Caco-2 (cell line): ENCODE data around the gene USHBP1. TPM values are rescaled to one million over a fixed set of nuclear protein-coding genes. Genes with fewer than 3 reads are reported as not detected.

Experiments
- BruUV-seq: library from RNA; stranded (reverse); fragments of 400-500 nt; replicated peaks from 2 replicates; lab custom pipeline; 2021; lab: Mats Ljungman, UMichigan
- CTCF ChIA-PET: fragments of 300-600 bp; sonication (Branson Sonifier 250); formaldehyde crosslinking; loops from one replicate; lab custom pipeline; 2022; ENCODE audit warnings: antibody characterized with exemption; lab: Charles Lee
- POLR2A ChIA-PET: fragments of 300-600 bp; sonication (Branson Sonifier 250); formaldehyde crosslinking; loops from one replicate; lab custom pipeline; 2022; ENCODE audit warnings: antibody characterized with exemption; lab: Charles Lee
- DNase-seq, 2 experiments: peaks; one replicate each; pipeline versions ENCODE4 v3.0.0 to v3.0.0-alpha.2; 2020 to 2022
- H3K27me3 ChIP-seq: replicated peaks from 2 replicates; pipeline ENCODE4 v1.6.0; 2011; ENCODE audit warnings: low read length; ENCODE audit not compliant: control insufficient read depth, insufficient read depth
- H3K36me3 ChIP-seq: 2 replicates; pipeline ENCODE4 v1.5.1; 2011; ENCODE audit warnings: low read length; ENCODE audit not compliant: control insufficient read depth, insufficient read depth
- H3K4me1 ChIP-seq: fragments of 250-450 bp; sonication (Bioruptor Pico); 2 replicates; pipeline ENCODE4 v1.5.1; 2020; ENCODE audit warnings: mild to moderate bottlenecking
- H3K4me3 ChIP-seq: 2 replicates; pipeline ENCODE4 v1.5.1; 2011; ENCODE audit warnings: low read depth, mild to moderate bottlenecking, control low read depth, low read length
- H3K9me3 ChIP-seq: fragments of 250-450 bp; sonication (Bioruptor Pico); 2 replicates; pipeline ENCODE4 v1.5.1; 2020; ENCODE audit warnings: mild to moderate bottlenecking, moderate library complexity
- H3K27ac Mint-ChIP-seq: one replicate; pipeline ENCODE4 v1.8.0; 2022; ENCODE audit warnings: mixed read lengths; ENCODE audit not compliant: unreplicated experiment
- H3K27me3 Mint-ChIP-seq: one replicate; pipeline ENCODE4 v1.8.0; 2022; ENCODE audit warnings: mixed read lengths; ENCODE audit not compliant: insufficient read depth, unreplicated experiment
- H3K36me3 Mint-ChIP-seq: one replicate; pipeline ENCODE4 v1.8.0; 2022; ENCODE audit warnings: mild to moderate bottlenecking, mixed read lengths; ENCODE audit not compliant: insufficient read depth, unreplicated experiment
- H3K4me1 Mint-ChIP-seq: one replicate; pipeline ENCODE4 v1.8.0; 2022; ENCODE audit warnings: low read depth, mixed read lengths; ENCODE audit not compliant: unreplicated experiment
- H3K4me3 Mint-ChIP-seq: one replicate; pipeline ENCODE4 v1.8.0; 2022; ENCODE audit warnings: mild to moderate bottlenecking, moderate library complexity, mixed read lengths; ENCODE audit not compliant: unreplicated experiment
- H3K9me3 Mint-ChIP-seq: one replicate; pipeline ENCODE4 v1.8.0; 2022; ENCODE audit warnings: mixed read lengths; ENCODE audit not compliant: unreplicated experiment
- CTCF ChIP-seq, 2 experiments: fragments of 200-600 bp in 1 of 2; IDR thresholded peaks; 1 replicate in 1 of 2; 2 replicates in 1 of 2; pipeline versions ENCODE4 v1.5.1 to v1.8.0; 2011 to 2022; ENCODE audit warnings: antibody characterized with exemption in 1 of 2, control low read depth in 1 of 2, inconsistent platforms in 1 of 2, low read depth in 1 of 2, low read length in 1 of 2, mild to moderate bottlenecking in 1 of 2, moderate library complexity in 1 of 2; ENCODE audit not compliant: insufficient read depth in 1 of 2, severe bottlenecking in 1 of 2, unreplicated experiment in 1 of 2
- intact Hi-C: fragments of 100-400 bp; cut with micrococcal nuclease; formaldehyde crosslinking; loops from one replicate; pipeline ENCODE4 v1.10.0; 2022; ENCODE audit not compliant: unreplicated experiment
- total RNA-seq: library from RNA; stranded (reverse); gene quantifications from 2 replicates; pipeline ENCODE4 v1.2.3, GENCODE V29; 2022

USHBP1 gene
- total RNA-seq, 1 experiment from 2014 or later = not detected

GRCh38 chr19:17220207-17220758 is 44.3 kb downstream of the USHBP1 start:
- Mint-ChIP-seq H3K36me3 (peaks cover 30% of the 10 kb centered on the region), H3K27me3 (no peaks in the 10 kb centered on the region), H3K27ac (no peak overlapping the region), H3K4me1 (no peaks in the 10 kb centered on the region), H3K9me3 (no peaks in the 10 kb centered on the region), H3K4me3 (no peak overlapping the region)
- intact Hi-C loops = no loop called here
- H3K4me3 ChIP-seq = no peak overlapping the region
- H3K27me3 ChIP-seq = no peaks in the 10 kb centered on the region
- no TSS peak for BruUV-seq
- CTCF ChIA-PET = interaction anchor here (0.6 kb wide), 1 partner anchor 40 kb away, joined by 4 read pairs; no protein-coding TSS in a partner anchor
- peaks cover 2% of the 10 kb centered on the region; the same call in 1 of the 2 replicates for H3K36me3 ChIP-seq
- POLR2A ChIA-PET = no interaction called here
- 0 out of 2 replicates have a peak, but pooled peaks cover 8% of the 10 kb centered on the region for H3K4me1 ChIP-seq
- no peaks in the 10 kb centered on the region for H3K9me3 ChIP-seq
- DNase-seq = no peak
- TF ChIP-seq CTCF (IDR thresholded peaks at IDR 0.05; ENCODE audit: insufficient read depth in 1 of 2, low read depth in 1 of 2, low read length in 1 of 2, severe bottlenecking in 1 of 2, unreplicated experiment in 1 of 2) = no peak

- H3K36me3 Mint-ChIP-seq = peaks cover 36% of the 10 kb centered on the region
- Histone ChIP-seq H3K27me3 (no peaks in the 10 kb centered on the region), H3K36me3 (peaks cover 2% of the 10 kb centered on the region; the same call in 1 of the 2 replicates), H3K4me1 (peaks cover 12% of the 10 kb centered on the region; the same call in 1 of the 2 replicates), H3K4me3 (no peak overlapping the region), H3K9me3 (no peaks in the 10 kb centered on the region)
- no TSS peak for BruUV-seq
- intact Hi-C loops = no loop called here
- ChIA-PET POLR2A (no interaction called here), CTCF (no interaction called here)
- no peak overlapping the region for H3K27ac Mint-ChIP-seq
- no peaks in the 10 kb centered on the region for H3K4me1 Mint-ChIP-seq
- H3K4me3 Mint-ChIP-seq = no peak overlapping the region
- no peaks in the 10 kb centered on the region for H3K27me3 Mint-ChIP-seq
- no peak for DNase-seq
- TF ChIP-seq CTCF (IDR thresholded peaks at IDR 0.05; ENCODE audit: insufficient read depth in 1 of 2, low read depth in 1 of 2, low read length in 1 of 2, severe bottlenecking in 1 of 2, unreplicated experiment in 1 of 2) = no peak
- no peaks in the 10 kb centered on the region for H3K9me3 Mint-ChIP-seq
Observed at GRCh38 chr19:17219286-17219685, 45.3 kb downstream of the USHBP1 start.

- Mint-ChIP-seq H3K27ac (no peak overlapping the region), H3K4me1 (no peaks in the 10 kb centered on the region), H3K4me3 (peak overlapping the region; percentile 95), H3K27me3 (no peaks in the 10 kb centered on the region), H3K36me3 (peaks cover 45% of the 10 kb centered on the region), H3K9me3 (no peaks in the 10 kb centered on the region)
- H3K9me3 ChIP-seq = no peaks in the 10 kb centered on the region
- no peak for TF ChIP-seq CTCF (IDR thresholded peaks at IDR 0.05; ENCODE audit: insufficient read depth in 1 of 2, low read depth in 1 of 2, low read length in 1 of 2, severe bottlenecking in 1 of 2, unreplicated experiment in 1 of 2)
- POLR2A ChIA-PET = interaction anchor here (0.5 to 1.8 kb wide), 12 partner anchors 10 to 861 kb away, joined by 3 to 35 read pairs (median 5); partner anchors contain the start of genes ANKLE1, BABAM1, DDA1 and HAUS8
- CTCF ChIA-PET = interaction anchor here (0.5 to 1.6 kb wide), 3 partner anchors 10 to 119 kb away, joined by 3 to 10 read pairs (median 7); partner anchors contain the start of genes ANKLE1 and OCEL1
- peaks cover 2% of the 10 kb centered on the region; the same call in 1 of the 2 replicates for H3K36me3 ChIP-seq
- no peaks in the 10 kb centered on the region for H3K27me3 ChIP-seq
- H3K4me1 ChIP-seq = peaks cover 14% of the 10 kb centered on the region; the same call in 1 of the 2 replicates
- intact Hi-C loops = no loop called here
- TSS peak; percentile 73 for BruUV-seq
- no peak overlapping the region; the same call in 1 of the 2 replicates for H3K4me3 ChIP-seq
- DNase-seq = no peak
Observed at GRCh38 chr19:17216058-17216670, 48.4 kb downstream of the USHBP1 start.
